CD4-positive, alpha-beta memory T cell (primary cell): ENCODE measurements around the gene CNDP2. TPM values are rescaled to one million over a fixed set of nuclear protein-coding genes. Genes with fewer than 3 reads are reported as not detected.

Experiments used
- CTCF ChIA-PET: fragments of 350-600 bp; sonication (Branson Sonifier 250); formaldehyde crosslinking; loops from one replicate; lab custom pipeline; 2021; ENCODE audit warnings: inconsistent platforms; ENCODE audit not compliant: partially characterized antibody; lab: Charles Lee
- POLR2A ChIA-PET: fragments of 350-600 bp; sonication (Branson Sonifier 250); formaldehyde crosslinking; loops from one replicate; lab custom pipeline; 2021; ENCODE audit not compliant: partially characterized antibody; lab: Charles Lee
- DNase-seq, 5 donors: peaks; one replicate each; pipeline versions ENCODE4 v3.0.0 to v3.0.0-alpha.2; 2020 to 2022; ENCODE audit warnings: mixed read lengths in 1 of 5
- H3K27ac ChIP-seq: one replicate; pipeline ENCODE4 v1.7.0; 2013; ENCODE audit warnings: low read depth, low read length
- H3K27me3 ChIP-seq: 2 replicates; pipeline ENCODE4 v1.7.0; 2013; ENCODE audit warnings: mild to moderate bottlenecking, low read length, moderate library complexity; ENCODE audit not compliant: insufficient read depth
- H3K36me3 ChIP-seq: 2 replicates; pipeline ENCODE4 v1.7.0; 2013; ENCODE audit warnings: mild to moderate bottlenecking, low read length, moderate library complexity; ENCODE audit not compliant: insufficient read depth
- H3K4me1 ChIP-seq: 2 replicates; pipeline ENCODE4 v1.7.0; 2013; ENCODE audit warnings: mild to moderate bottlenecking, low read length, moderate library complexity; ENCODE audit not compliant: insufficient read depth
- H3K4me3 ChIP-seq, 2 donors: one replicate each; pipeline ENCODE4 v1.7.0; 2013; ENCODE audit warnings: low read length in 2 of 2, mild to moderate bottlenecking in 1 of 2
- H3K9me3 ChIP-seq, 2 donors: one replicate each; pipeline ENCODE4 v1.7.0; 2013; ENCODE audit warnings: low read length in 2 of 2, control low read depth in 1 of 2; ENCODE audit not compliant: control insufficient read depth in 1 of 2
- H3K27ac Mint-ChIP-seq, 7 donors: one replicate each; pipeline ENCODE4 v1.8.0; 2020 to 2021; ENCODE audit warnings: mixed read lengths in 7 of 7, mild to moderate bottlenecking in 6 of 7, inconsistent platforms in 3 of 7, moderate library complexity in 3 of 7
- H3K27me3 Mint-ChIP-seq, 2 donors: one replicate each; pipeline ENCODE4 v1.8.0; 2020 to 2021; ENCODE audit warnings: mixed read lengths in 2 of 2
- H3K36me3 Mint-ChIP-seq, 2 donors: one replicate each; pipeline ENCODE4 v1.8.0; 2020 to 2021; ENCODE audit warnings: mixed read lengths in 2 of 2, inconsistent platforms in 1 of 2, mild to moderate bottlenecking in 1 of 2
- H3K4me1 Mint-ChIP-seq, 4 donors: one replicate each; pipeline ENCODE4 v1.8.0; 2020 to 2021; ENCODE audit warnings: mixed read lengths in 4 of 4, mild to moderate bottlenecking in 1 of 4
- H3K4me3 Mint-ChIP-seq, 8 donors: one replicate each; pipeline ENCODE4 v1.8.0; 2020 to 2021; ENCODE audit warnings: mixed read lengths in 8 of 8, mild to moderate bottlenecking in 7 of 8, moderate library complexity in 6 of 8, inconsistent platforms in 3 of 8
- H3K9me3 Mint-ChIP-seq, 8 donors: one replicate each; pipeline ENCODE4 v1.8.0; 2020 to 2021; ENCODE audit warnings: mixed read lengths in 8 of 8, mild to moderate bottlenecking in 5 of 8, inconsistent platforms in 3 of 8, moderate library complexity in 1 of 8
- intact Hi-C: fragments of 100-400 bp; cut with micrococcal nuclease; formaldehyde crosslinking; loops from one replicate; pipeline ENCODE4 v1.15.1; 2023
- polyA plus RNA-seq, 2 donors: library from polyadenylated mRNA; unstranded; fragments of 300-500 nt; fragmentation: Illumina TruSeq; gene quantifications; one replicate each; pipeline ENCODE4 v1.2.3, GENCODE V29; 2021
- total RNA-seq, 2 experiments: library from RNA; stranded (reverse); gene quantifications; one replicate each; pipeline ENCODE4 v1.2.3, GENCODE V29; 2021

Gene CNDP2
- total RNA-seq (100 to 1,000 TPM; 145 to 153 TPM), polyA plus RNA-seq (100 to 1,000 TPM; 123 to 138 TPM)

- H3K4me3 ChIP-seq: peak within 1 kb of the TSS; percentile 61 to 82
- Mint-ChIP-seq H3K4me1 (peaks cover 31 to 58% (median 41%) of the 10 kb centered on the region in 4 donors), H3K4me3 (peak within 1 kb of the TSS; percentile 94 to 99 (median 96)), H3K27ac (peak within 1 kb of the TSS; percentile 90 to 99 (median 99)), H3K9me3 (peaks cover 0 to 5% (median 0%) of the 10 kb centered on the region in 8 donors), H3K36me3 (peaks cover 6 to 18% of the 10 kb centered on the region in 2 donors), H3K27me3 (no peaks in the 10 kb centered on the region)
- H3K4me1 ChIP-seq: peaks cover 37% of the 10 kb centered on the region
- H3K27ac ChIP-seq: peak within 1 kb of the TSS; percentile 92
- POLR2A ChIA-PET: interaction anchor here (0.7 to 3.9 kb wide), 9 partner anchors 9 to 413 kb away, joined by 3 to 36 read pairs (median 4); partner anchors contain the start of gene ZNF407
- H3K27me3 ChIP-seq: no peaks in the 10 kb centered on the region
- CTCF ChIA-PET: interaction anchor here (1.2 to 12.7 kb wide), 9 partner anchors 55 to 305 kb away, joined by 3 to 422 read pairs (median 5); no protein-coding TSS in a partner anchor
- DNase-seq: peak; percentile 96 to 97 (median 96)
- H3K9me3 ChIP-seq: no peaks in the 10 kb centered on the region
- H3K36me3 ChIP-seq: no peaks in the 10 kb centered on the region
- intact Hi-C loops: loop anchor here (1.0 to 5.0 kb wide), 5 partner anchors 123 to 713 kb away; partner anchors contain the start of genes PTGR3 and TIMM21
Observed at GRCh38 chr18:74495581-74496507, at the start of gene CNDP2. Gene CNDP2 (plus strand): TSS chr18:74496363. CDS start chr18:74499974, 3,611 bp downstream.

GRCh38 chr18:74446631-74447403 is 49.3 kb upstream of the CNDP2 start:
- H3K9me3 ChIP-seq: no peaks in the 10 kb centered on the region
- Mint-ChIP-seq H3K27me3 (peaks cover 2 to 8% of the 10 kb centered on the region in 2 donors), H3K27ac (no peak overlapping the region), H3K4me1 (no peaks in the 10 kb centered on the region), H3K36me3 (no peaks in the 10 kb centered on the region), H3K4me3 (no peak overlapping the region), H3K9me3 (no peaks in the 10 kb centered on the region)
- no peaks in the 10 kb centered on the region for H3K36me3 ChIP-seq
- intact Hi-C loops: no loop called here
- no peak overlapping the region for H3K27ac ChIP-seq
- H3K4me3 ChIP-seq: no peak overlapping the region
- no peaks in the 10 kb centered on the region for H3K27me3 ChIP-seq
- POLR2A ChIA-PET: no interaction called here
- no peaks in the 10 kb centered on the region for H3K4me1 ChIP-seq
- no peak for DNase-seq
- CTCF ChIA-PET: no interaction called here

GRCh38 chr18:74447404-74448152 is 48.6 kb upstream of the CNDP2 start:
- Mint-ChIP-seq H3K9me3 (no peaks in the 10 kb centered on the region), H3K4me1 (no peaks in the 10 kb centered on the region), H3K27me3 (peaks cover 2 to 8% of the 10 kb centered on the region in 2 donors), H3K36me3 (no peaks in the 10 kb centered on the region), H3K27ac (no peak overlapping the region), H3K4me3 (no peak overlapping the region)
- POLR2A ChIA-PET: no interaction called here
- CTCF ChIA-PET: no interaction called here
- no peak for DNase-seq
- Histone ChIP-seq H3K36me3 (no peaks in the 10 kb centered on the region), H3K27ac (no peak overlapping the region), H3K4me1 (no peaks in the 10 kb centered on the region), H3K27me3 (no peaks in the 10 kb centered on the region), H3K9me3 (no peaks in the 10 kb centered on the region), H3K4me3 (no peak overlapping the region)
- intact Hi-C loops: no loop called here

GRCh38 chr18:74450626-74451025 is 45.5 kb upstream of the CNDP2 start:
- Mint-ChIP-seq H3K4me3 (no peak overlapping the region), H3K27me3 (peaks cover 17 to 25% of the 10 kb centered on the region in 2 donors), H3K9me3 (no peaks in the 10 kb centered on the region), H3K4me1 (no peaks in the 10 kb centered on the region), H3K27ac (no peak overlapping the region), H3K36me3 (no peaks in the 10 kb centered on the region)
- Histone ChIP-seq H3K4me1 (no peaks in the 10 kb centered on the region), H3K27ac (no peak overlapping the region), H3K36me3 (no peaks in the 10 kb centered on the region), H3K9me3 (no peaks in the 10 kb centered on the region), H3K4me3 (no peak overlapping the region), H3K27me3 (peaks cover 4% of the 10 kb centered on the region)
- DNase-seq: no peak
- intact Hi-C loops: no loop called here
- ChIA-PET CTCF (interaction anchor here (1.3 kb wide), 1 partner anchor 101 kb away, joined by 3 read pairs; no protein-coding TSS in a partner anchor), POLR2A (no interaction called here)

DNA sequence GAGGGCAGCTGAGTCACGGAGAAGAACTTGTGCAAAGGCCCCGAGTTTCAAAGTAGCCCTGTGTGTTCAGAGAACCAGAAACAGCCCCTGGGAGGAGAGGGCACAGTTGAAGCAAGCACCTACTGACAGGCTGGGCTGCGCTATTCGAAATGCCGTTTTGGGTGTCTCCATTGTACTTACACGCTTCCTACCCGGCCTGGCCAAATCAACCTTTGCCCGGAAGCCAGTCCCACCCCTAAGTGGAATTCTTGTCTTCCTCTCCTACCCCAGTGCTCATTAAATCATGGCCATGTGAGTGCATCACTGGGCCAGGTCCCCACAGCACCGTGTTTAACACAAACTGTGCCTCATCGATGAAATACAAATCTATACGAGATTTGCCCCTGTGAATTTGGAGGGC is 45.0 kb upstream of the CNDP2 start:
- Mint-ChIP-seq H3K36me3 (no peaks in the 10 kb centered on the region), H3K27me3 (peaks cover 22 to 29% of the 10 kb centered on the region in 2 donors), H3K4me3 (no peak overlapping the region), H3K27ac (no peak overlapping the region), H3K9me3 (no peaks in the 10 kb centered on the region), H3K4me1 (no peaks in the 10 kb centered on the region)
- no peak for DNase-seq
- Histone ChIP-seq H3K27ac (no peak overlapping the region), H3K4me1 (no peaks in the 10 kb centered on the region), H3K9me3 (no peaks in the 10 kb centered on the region), H3K36me3 (no peaks in the 10 kb centered on the region), H3K4me3 (no peak overlapping the region), H3K27me3 (peaks cover 8% of the 10 kb centered on the region)
- intact Hi-C loops: no loop called here
- CTCF ChIA-PET: interaction anchor here (1.3 kb wide), 1 partner anchor 101 kb away, joined by 3 read pairs; no protein-coding TSS in a partner anchor
- POLR2A ChIA-PET: no interaction called here

GRCh38 chr18:74453016-74453566 is 43.1 kb upstream of the CNDP2 start:
- no peak overlapping the region for H3K27ac Mint-ChIP-seq
- H3K4me1 Mint-ChIP-seq: peaks cover 2 to 9% (median 5%) of the 10 kb centered on the region in 4 donors
- H3K27me3 Mint-ChIP-seq: peaks cover 27 to 34% of the 10 kb centered on the region in 2 donors
- Histone ChIP-seq H3K9me3 (no peaks in the 10 kb centered on the region), H3K36me3 (no peaks in the 10 kb centered on the region), H3K27ac (no peak overlapping the region), H3K27me3 (peaks cover 8% of the 10 kb centered on the region), H3K4me3 (no peak overlapping the region), H3K4me1 (peaks cover 5% of the 10 kb centered on the region)
- intact Hi-C loops: no loop called here
- no peak for DNase-seq
- ChIA-PET POLR2A (no interaction called here), CTCF (no interaction called here)
- H3K9me3 Mint-ChIP-seq: no peaks in the 10 kb centered on the region
- H3K4me3 Mint-ChIP-seq: no peak overlapping the region
- no peaks in the 10 kb centered on the region for H3K36me3 Mint-ChIP-seq
